Upper lobe of left lung (tissue), 4 donors: ENCODE measurements around the gene MCTP1.

ENCODE experiments used
- EP300 ChIP-seq, 4 donors: sonication (generic); formaldehyde crosslinking; IDR thresholded peaks; one replicate each; pipeline ENCODE4 v1.5.1; 2017; ENCODE audit warnings: antibody characterized with exemption in 4 of 4, control low read depth in 2 of 4
- POLR2A ChIP-seq, 4 donors: fragments of 450-650 bp; IDR thresholded peaks; one replicate each; pipeline ENCODE4 v1.5.1; 2016 to 2017; ENCODE audit warnings: antibody characterized with exemption in 4 of 4, mild to moderate bottlenecking in 2 of 4

DNA sequence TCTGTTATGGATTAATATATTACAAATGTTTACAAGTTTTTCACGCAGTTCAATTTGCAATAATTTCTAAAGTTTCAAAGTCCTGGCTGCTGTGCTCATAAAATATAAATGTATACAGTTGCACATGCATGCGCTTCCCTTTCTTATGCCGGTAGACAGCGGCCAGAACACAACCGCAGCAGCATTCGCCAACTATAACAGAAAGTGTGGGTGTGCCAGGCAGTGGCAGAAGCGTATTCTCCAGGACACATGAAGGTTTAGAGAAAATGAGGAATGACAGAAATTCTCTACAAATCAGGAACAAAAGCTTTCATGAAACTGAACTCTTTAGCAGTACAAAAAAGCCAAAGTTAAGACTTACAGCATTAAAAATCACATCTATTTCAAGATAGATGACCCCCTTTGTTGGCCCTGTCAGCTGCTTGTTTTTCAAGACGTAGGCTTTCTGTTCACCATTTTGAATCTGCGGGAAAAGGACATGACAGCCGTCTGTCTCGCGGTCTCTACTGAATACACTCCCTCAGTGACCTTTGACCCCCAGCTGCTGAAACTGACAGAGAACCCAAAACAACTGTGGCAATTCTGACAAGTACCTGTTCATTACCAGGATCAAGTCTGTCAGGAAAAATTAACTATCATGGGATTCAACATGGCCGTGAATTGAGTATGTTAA, 414.2 kb downstream of the MCTP1 start:
- TF ChIP-seq POLR2A (IDR thresholded peaks at IDR 0.05), result no peak
- TF ChIP-seq EP300 (IDR thresholded peaks at IDR 0.05), result no peak
